ENCODE measurements around the gene ITGB6.
A peak's percentile ranks its signal among the peaks of the same experiment; 100 is the strongest.

Gene ITGB6

GRCh38 chr2:160199683-160200389 is at the start of gene ITGB6:
Gene ITGB6 (minus strand): TSS chr2:160200272. CDS start chr2:160200063, 209 bp downstream.
- DNase-seq (ENCODE audit: low spot score), result no peak

- DNase-seq (ENCODE audit: low spot score), result no peak
These were observed 47.4 kb upstream of the ITGB6 start for GRCh38 chr2:160247296-160248035.

- DNase-seq (ENCODE audit: low spot score), result no peak
These were observed 46.3 kb upstream of the ITGB6 start for GRCh38 chr2:160246356-160246755.

GRCh38 chr2:160245614-160246155 is 45.6 kb upstream of the ITGB6 start:
- DNase-seq (ENCODE audit: low spot score), result no peak

GRCh38 chr2:160242893-160243564 is 43.0 kb upstream of the ITGB6 start:
- no peak for DNase-seq (ENCODE audit: low spot score)

GRCh38 chr2:160241251-160242137 is 41.4 kb upstream of the ITGB6 start:
- no peak for DNase-seq (ENCODE audit: low spot score)

GRCh38 chr2:160239436-160239835 is 39.4 kb upstream of the ITGB6 start:
- no peak for DNase-seq (ENCODE audit: low spot score)

GRCh38 chr2:160238392-160238791 is 38.3 kb upstream of the ITGB6 start:
- DNase-seq (ENCODE audit: low spot score), result no peak

GRCh38 chr2:160232905-160233475 is 32.9 kb upstream of the ITGB6 start:
- no peak for DNase-seq (ENCODE audit: low spot score)

GRCh38 chr2:160229591-160229990 is 29.5 kb upstream of the ITGB6 start:
- DNase-seq (ENCODE audit: low spot score), result no peak

GRCh38 chr2:160228141-160228917 is 28.3 kb upstream of the ITGB6 start:
- no peak for DNase-seq (ENCODE audit: low spot score)

- DNase-seq (ENCODE audit: low spot score), result no peak
These were observed 27.3 kb upstream of the ITGB6 start for GRCh38 chr2:160227293-160227915.

GRCh38 chr2:160226367-160226766 is 26.3 kb upstream of the ITGB6 start:
- DNase-seq (ENCODE audit: low spot score), result no peak

- DNase-seq (ENCODE audit: low spot score), result no peak
These were observed 25.6 kb upstream of the ITGB6 start for GRCh38 chr2:160225722-160226121.

- no peak for DNase-seq (ENCODE audit: low spot score)
These were observed 24.4 kb upstream of the ITGB6 start for GRCh38 chr2:160224507-160224906.

GRCh38 chr2:160224060-160224459 is 24.0 kb upstream of the ITGB6 start:
- no peak for DNase-seq (ENCODE audit: low spot score)

GRCh38 chr2:160223560-160223959 is 23.5 kb upstream of the ITGB6 start:
- no peak for DNase-seq (ENCODE audit: low spot score)

GRCh38 chr2:160222546-160223283 is 22.6 kb upstream of the ITGB6 start:
- DNase-seq (ENCODE audit: low spot score), result peak; percentile 30
